A549 (cell line): ENCODE results near the gene PIAS4. TPM values are rescaled to one million over a fixed set of nuclear protein-coding genes. Genes with fewer than 3 reads are reported as not detected.
A peak's percentile ranks its signal among the peaks of the same experiment; 100 is the strongest.

Experiments used
- ATAC-seq, 2 experiments: fragments of 200-7000 bp in 1 of 2; fragments of >200 bp in 1 of 2; cut with Nextera tagmentation in 1 of 2; cut with Tn5 transposase in 1 of 2; 3 replicates each; pipeline versions ENCODE4 v1.8.0 to v1.9.1; 2018 to 2020; ENCODE audit warnings: mild to moderate bottlenecking in 1 of 2, moderate library complexity in 1 of 2
- CTCF ChIA-PET: fragments of 300-600 bp; sonication (Branson Sonifier 250); formaldehyde crosslinking; extraction: SDS; loops from one replicate; lab custom pipeline; 2021; ENCODE audit warnings: antibody characterized with exemption, inconsistent platforms; lab: Yijun Ruan, JAX
- POLR2A ChIA-PET: fragments of 350-600 bp; formaldehyde crosslinking; extraction: SDS; loops from one replicate; lab custom pipeline; 2021; ENCODE audit warnings: antibody characterized with exemption, inconsistent platforms; lab: Yijun Ruan, JAX
- DNase-seq, 2 experiments: peaks; one replicate each; pipeline versions ENCODE4 v3.0.0 to v3.0.0-alpha.2; 2011 to 2016; ENCODE audit warnings: low read depth in 1 of 2, low spot score in 1 of 2
- FAIRE-seq: peaks from 2 replicates; lab custom pipeline; 2011; peaks lifted over from hg19 to GRCh38; lab: Jason Lieb, UNC
- H3K27ac ChIP-seq, 2 experiments: fragments of >200 bp; sonication (Bioruptor Twin); formaldehyde crosslinking; 3 replicates each; pipeline ENCODE4 v1.5.1; 2016 to 2017
- H3K4me1 ChIP-seq: fragments of >200 bp; sonication (Bioruptor Twin); formaldehyde crosslinking; 3 replicates; pipeline ENCODE4 v1.6.1; 2016
- H3K4me2 ChIP-seq: fragments of >200 bp; sonication (Bioruptor Twin); formaldehyde crosslinking; 3 replicates; pipeline ENCODE4 v1.6.1; 2016
- H3K4me3 ChIP-seq: fragments of >200 bp; sonication (Bioruptor Twin); formaldehyde crosslinking; 3 replicates; pipeline ENCODE4 v1.5.1; 2016
- H3K9me3 ChIP-seq: fragments of >200 bp; sonication (Bioruptor Twin); formaldehyde crosslinking; 3 replicates; pipeline ENCODE4 v1.6.1; 2016
- ATOH8 ChIP-seq: fragments of 250-450 bp; sonication (Bioruptor Pico); IDR thresholded peaks from 2 replicates; pipeline ENCODE4 v1.5.0; 2020; ENCODE audit warnings: low read depth, mild to moderate bottlenecking, moderate library complexity
- CBX8 ChIP-seq: fragments of 200-600 bp; sonication (generic); IDR thresholded peaks from 2 replicates; pipeline ENCODE4 v1.6.1; 2016
- CTCF ChIP-seq: fragments of >200 bp; sonication (Bioruptor Twin); formaldehyde crosslinking; IDR thresholded peaks from 3 replicates; pipeline ENCODE4 v1.5.1; 2016
- E2F6 ChIP-seq: IDR thresholded peaks from 2 replicates; pipeline ENCODE4 v1.6.1; 2012; ENCODE audit warnings: low read depth, borderline replicate concordance
- EHF ChIP-seq: fragments of 250-450 bp; sonication (Bioruptor Pico); IDR thresholded peaks from 2 replicates; pipeline ENCODE4 v1.5.0; 2020; ENCODE audit warnings: mild to moderate bottlenecking
- EHMT2 ChIP-seq: fragments of 200-600 bp; sonication (generic); IDR thresholded peaks from 2 replicates; pipeline ENCODE4 v1.6.1; 2016; ENCODE audit warnings: antibody characterized with exemption, low read depth, mild to moderate bottlenecking, moderate library complexity
- FOXS1 ChIP-seq: fragments of 250-450 bp; sonication (Bioruptor Pico); IDR thresholded peaks from 2 replicates; pipeline ENCODE4 v1.5.0; 2020; ENCODE audit warnings: mild to moderate bottlenecking, moderate library complexity
- GATA3 ChIP-seq: IDR thresholded peaks from 2 replicates; pipeline ENCODE4 v1.6.1; 2012; ENCODE audit warnings: borderline replicate concordance
- HDAC2 ChIP-seq: fragments of 200-600 bp; sonication (generic); IDR thresholded peaks from 2 replicates; pipeline ENCODE4 v1.6.1; 2016
- MAFK ChIP-seq: fragments of 450-650 bp; IDR thresholded peaks from 2 replicates; pipeline ENCODE4 v1.6.1; 2014; ENCODE audit not compliant: partially characterized antibody
- MAX ChIP-seq: IDR thresholded peaks from 2 replicates; pipeline ENCODE4 v1.6.1; 2012
- MYC ChIP-seq: IDR thresholded peaks from 2 replicates; pipeline ENCODE4 v1.6.1; 2012; ENCODE audit warnings: mild to moderate bottlenecking, inconsistent platforms, low read length, improper control_type of control experiment, borderline replicate concordance
- NR3C1 ChIP-seq: fragments of >200 bp; sonication (Bioruptor Twin); formaldehyde crosslinking; IDR thresholded peaks from 3 replicates; pipeline ENCODE4 v1.6.1; 2017
- POLR2A ChIP-seq: IDR thresholded peaks from 2 replicates; pipeline ENCODE4 v1.6.1; 2012; ENCODE audit warnings: mild to moderate bottlenecking, low read length
- POLR2AphosphoS2 ChIP-seq: conservative IDR thresholded peaks from 2 replicates; pipeline ENCODE4 v1.6.1; 2012; ENCODE audit warnings: low read length, improper control_type of control experiment, inconsistent platforms
- RCOR1 ChIP-seq: fragments of 150-350 bp; IDR thresholded peaks from 2 replicates; pipeline ENCODE4 v1.6.1; 2014; ENCODE audit warnings: antibody characterized with exemption, low read length, low read depth
- SREBF2 ChIP-seq: fragments of 450-650 bp; IDR thresholded peaks from 2 replicates; pipeline ENCODE4 v1.6.1; 2014; ENCODE audit warnings: mild to moderate bottlenecking, moderate library complexity
- USF2 ChIP-seq: fragments of 450-650 bp; IDR thresholded peaks from 2 replicates; pipeline ENCODE4 v1.6.1; 2014; ENCODE audit warnings: antibody characterized with exemption
- ZFP36 ChIP-seq: fragments of 450-650 bp; IDR thresholded peaks from 2 replicates; pipeline ENCODE4 v1.6.1; 2014; ENCODE audit warnings: borderline replicate concordance; ENCODE audit not compliant: partially characterized antibody
- ZNF302 ChIP-seq: fragments of 250-450 bp; sonication (Bioruptor Pico); IDR thresholded peaks from 2 replicates; pipeline ENCODE4 v1.9.0; 2021; ENCODE audit warnings: inconsistent platforms, mild to moderate bottlenecking, moderate library complexity
- WGBS: methylation state at CpG from one replicate; pipeline ENCODE4 v1.1.6; 2017; ENCODE audit errors: missing lambda C conversion rate; 5-methylcytosine and 5-hydroxymethylcytosine counted together
- polyA plus RNA-seq, 4 experiments: library from polyadenylated mRNA; depleted of rRNA in 3 of 4; stranded (reverse); fragments of >200 nt; fragmentation: RNase III in 1 of 4; extraction: RNeasy Plus Mini Kit Qiagen cat#74134 plus additional on column Dnase treatment in 1 of 4; gene quantifications; 2 replicates in 3 of 4; 3 replicates in 1 of 4; pipeline ENCODE4 v1.2.3, GENCODE V29; 2011 to 2017

The PIAS4 gene
- polyA plus RNA-seq, 2 of the 4 experiments (the other 2 are of a cell fraction): 5.2 to 12.8 TPM

- Histone ChIP-seq H3K4me2 (no peak overlapping the region; the same call in 2 of the 3 replicates), H3K4me3 (no peak overlapping the region), H3K4me1 (peaks cover 6% of the 10 kb centered on the region; the same call in 2 of the 3 replicates), H3K9me3 (no peaks in the 10 kb centered on the region), H3K27ac (peak overlapping the region in 1 of 2 experiments; percentile 54; a peak in 1 of 6 replicates)
- ChIA-PET CTCF (interaction anchor here (0.6 to 1.6 kb wide), 2 partner anchors 12 to 101 kb away, joined by 3 to 4 read pairs; partner anchors contain the start of gene EEF2), POLR2A (no interaction called here)
- no peak for TF ChIP-seq ZNF302 (CRISPR knock-in tag)
- no peak for TF ChIP-seq USF2
- TF ChIP-seq MAFK: no peak
- no peak for TF ChIP-seq POLR2A
- 40% methylated on average over 10 of the region's 17 CpGs for WGBS
- DNase-seq (peak in 1 of 2 experiments; percentile 35), FAIRE-seq (no peak), ATAC-seq (peak in 1 of 2 experiments; percentile 53; a peak in 3 of 6 replicates)
Observed at GRCh38 chr19:4086411-4086867, 78.9 kb downstream of the PIAS4 start.

- Histone ChIP-seq H3K4me2 (no peak overlapping the region), H3K4me3 (no peak overlapping the region), H3K9me3 (no peaks in the 10 kb centered on the region), H3K27ac (no peak overlapping the region), H3K4me1 (peaks cover 6% of the 10 kb centered on the region; the same call in 2 of the 3 replicates)
- TF ChIP-seq NR3C1: no peak
- no peak for TF ChIP-seq ZFP36
- no peak for TF ChIP-seq MYC
- TF ChIP-seq SREBF2: no peak
- no peak for TF ChIP-seq RCOR1
- no peak for TF ChIP-seq MAX
- TF ChIP-seq CBX8: no peak
- TF ChIP-seq EHF (CRISPR knock-in tag): no peak
- no peak for TF ChIP-seq EHMT2
- TF ChIP-seq CTCF: no peak
- no peak for TF ChIP-seq FOXS1 (CRISPR knock-in tag)
- no peak for TF ChIP-seq GATA3
- no peak for TF ChIP-seq HDAC2
- no peak for TF ChIP-seq E2F6
- TF ChIP-seq POLR2AphosphoS2: no peak
- no peak for TF ChIP-seq ATOH8 (CRISPR knock-in tag)
- ChIA-PET CTCF (interaction anchor here (0.6 to 1.4 kb wide), 4 partner anchors 9 to 39 kb away, joined by 3 to 5 read pairs (median 3); no protein-coding TSS in a partner anchor), POLR2A (interaction anchor here (0.6 kb wide), 1 partner anchor 383 kb away, joined by 4 read pairs; no protein-coding TSS in a partner anchor)
- no peak for FAIRE-seq
- ATAC-seq: no peak
- DNase-seq: no peak
- WGBS: 90% methylated on average over 26 of the region's 31 CpGs
Observed at GRCh38 chr19:4087787-4088679, 80.5 kb downstream of the PIAS4 start.
